Measurements from ENCODE around the gene GPR160.

The GPR160 gene

DNA sequence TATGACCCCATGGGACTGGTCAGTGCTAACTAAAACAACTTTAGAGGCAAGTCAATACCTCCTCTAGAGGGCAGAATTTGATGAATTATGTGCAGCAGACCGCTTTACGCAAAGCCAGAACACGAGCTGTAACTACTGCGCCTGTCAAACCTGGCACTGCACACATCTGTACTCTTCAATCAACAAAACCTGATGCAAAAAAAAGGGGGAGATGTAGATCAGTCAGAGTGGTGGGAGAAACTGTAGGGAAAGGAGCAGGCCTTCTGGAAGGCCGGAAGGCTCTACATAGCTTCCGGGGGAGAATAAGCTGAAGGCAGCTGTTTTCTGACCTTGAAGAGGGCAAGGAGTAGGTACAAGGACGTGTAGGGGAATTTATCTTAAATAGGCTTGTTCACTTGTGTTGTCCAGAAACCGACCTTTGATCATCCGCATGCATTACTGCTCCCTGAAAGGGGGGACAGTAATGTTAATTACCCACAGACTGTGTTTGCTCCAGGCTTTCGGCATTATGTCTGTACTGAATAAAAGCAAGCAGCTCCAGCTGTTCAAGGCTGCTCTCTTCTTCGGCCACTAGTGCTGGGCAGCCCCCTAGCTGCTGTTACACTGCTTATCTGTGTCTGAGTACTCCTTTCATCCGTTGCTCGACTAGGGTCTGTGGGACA lies 41.0 kb downstream of the GPR160 start:
- TF ChIP-seq, protein P1, sequence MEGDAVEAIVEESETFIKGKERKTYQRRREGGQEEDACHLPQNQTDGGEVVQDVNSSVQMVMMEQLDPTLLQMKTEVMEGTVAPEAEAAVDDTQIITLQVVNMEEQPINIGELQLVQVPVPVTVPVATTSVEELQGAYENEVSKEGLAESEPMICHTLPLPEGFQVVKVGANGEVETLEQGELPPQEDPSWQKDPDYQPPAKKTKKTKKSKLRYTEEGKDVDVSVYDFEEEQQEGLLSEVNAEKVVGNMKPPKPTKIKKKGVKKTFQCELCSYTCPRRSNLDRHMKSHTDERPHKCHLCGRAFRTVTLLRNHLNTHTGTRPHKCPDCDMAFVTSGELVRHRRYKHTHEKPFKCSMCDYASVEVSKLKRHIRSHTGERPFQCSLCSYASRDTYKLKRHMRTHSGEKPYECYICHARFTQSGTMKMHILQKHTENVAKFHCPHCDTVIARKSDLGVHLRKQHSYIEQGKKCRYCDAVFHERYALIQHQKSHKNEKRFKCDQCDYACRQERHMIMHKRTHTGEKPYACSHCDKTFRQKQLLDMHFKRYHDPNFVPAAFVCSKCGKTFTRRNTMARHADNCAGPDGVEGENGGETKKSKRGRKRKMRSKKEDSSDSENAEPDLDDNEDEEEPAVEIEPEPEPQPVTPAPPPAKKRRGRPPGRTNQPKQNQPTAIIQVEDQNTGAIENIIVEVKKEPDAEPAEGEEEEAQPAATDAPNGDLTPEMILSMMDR (IDR thresholded peaks at IDR 0.05; ENCODE audit: control insufficient read depth, extremely low read depth, insufficient read depth): no peak
- DNase-seq (ENCODE audit: low read depth): no peak

DNA sequence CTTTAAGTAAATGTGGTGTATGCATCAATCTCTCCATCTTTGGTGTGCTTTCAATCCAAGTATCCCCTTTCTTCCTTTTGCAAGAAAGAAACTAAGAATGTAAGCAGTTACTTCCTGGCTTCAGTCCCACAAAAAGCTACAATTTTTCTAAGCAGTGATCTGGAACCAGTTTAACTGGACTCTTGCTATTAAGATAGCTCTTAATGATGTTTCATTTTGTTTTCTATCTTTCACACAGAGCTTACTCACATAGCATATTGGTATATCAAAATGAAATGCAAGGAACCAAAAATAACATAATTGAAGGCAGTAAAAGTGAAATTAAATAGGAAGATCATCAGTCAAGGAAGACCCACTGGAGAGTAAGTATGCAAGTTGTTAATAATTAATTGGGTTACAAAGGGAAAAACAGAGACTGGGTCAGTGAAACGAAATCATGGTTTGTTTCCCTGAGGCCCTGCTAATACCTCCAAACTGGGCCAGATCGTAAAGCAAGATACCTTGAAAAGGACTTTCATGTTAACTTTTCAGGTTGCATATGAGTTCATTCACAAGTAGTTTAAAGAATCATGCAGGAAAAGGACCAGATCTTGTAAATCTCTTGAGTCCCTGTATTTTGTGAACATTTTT lies 41.9 kb downstream of the GPR160 start:
- TF ChIP-seq, protein P1 (IDR thresholded peaks at IDR 0.05; ENCODE audit: control insufficient read depth, extremely low read depth, insufficient read depth): no peak
- no peak overlapping the region for H3K4me3 ChIP-seq (ENCODE audit: low read depth, low read length)
- DNase-seq (ENCODE audit: low read depth): peak; percentile 43

More for the DNA sequence above, 41.0 kb downstream of the GPR160 start:
- no peak overlapping the region for H3K4me3 ChIP-seq (ENCODE audit: low read depth, low read length)

DNA sequence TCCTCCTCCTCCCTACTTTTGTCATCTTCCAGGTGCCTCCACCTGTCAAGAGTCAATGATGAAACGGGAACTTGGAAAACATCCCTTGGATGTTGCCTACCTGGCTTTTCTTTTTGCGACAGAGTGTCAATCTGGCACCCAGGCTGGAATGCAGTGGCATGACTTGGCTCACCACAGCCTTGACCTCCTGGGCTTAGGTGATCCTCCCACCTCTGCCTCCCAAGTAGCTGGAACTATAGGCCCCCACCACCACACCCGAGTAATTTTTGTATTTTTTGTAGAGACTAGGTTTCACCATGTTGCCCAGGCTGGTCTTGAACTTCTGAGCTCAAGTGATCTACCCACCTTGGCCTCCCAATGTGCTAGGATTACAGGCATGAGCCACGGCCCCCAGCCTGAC lies 42.8 kb downstream of the GPR160 start:
- TF ChIP-seq, protein P1 (IDR thresholded peaks at IDR 0.05; ENCODE audit: control insufficient read depth, extremely low read depth, insufficient read depth): no peak
- H3K4me3 ChIP-seq (ENCODE audit: low read depth, low read length): no peak overlapping the region
- no peak for DNase-seq (ENCODE audit: low read depth)

DNA sequence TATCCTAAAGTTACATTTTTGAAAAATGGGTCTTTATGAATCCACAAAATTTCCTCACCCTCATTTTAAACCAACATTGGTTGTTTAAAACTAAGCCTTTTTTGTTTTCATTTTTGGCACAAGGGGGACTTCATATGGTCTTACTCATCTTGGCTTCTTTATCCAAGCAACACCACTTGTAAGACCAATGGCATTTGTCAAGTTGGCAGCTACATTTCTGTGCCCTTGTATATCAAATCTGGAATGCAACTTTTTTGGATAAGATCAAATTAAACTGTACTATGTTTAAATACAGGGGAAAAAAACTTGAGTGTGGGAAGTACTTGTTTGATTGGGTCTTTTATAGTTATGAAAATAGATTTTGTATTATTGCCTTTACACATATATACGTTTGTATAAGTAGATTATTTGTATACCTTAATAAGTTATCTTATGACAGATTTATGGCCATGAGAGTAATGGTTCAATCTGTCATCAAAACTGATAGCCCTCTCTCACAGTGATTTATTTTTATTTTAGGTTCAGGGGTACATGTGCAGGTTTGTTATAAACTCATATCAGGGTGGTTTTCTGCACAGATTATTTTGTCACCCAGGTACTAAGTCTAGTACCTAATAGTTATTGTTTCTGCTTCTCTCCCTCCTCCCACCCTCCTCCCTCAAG lies 43.4 kb downstream of the GPR160 start:
- TF ChIP-seq, protein P1 (IDR thresholded peaks at IDR 0.05; ENCODE audit: control insufficient read depth, extremely low read depth, insufficient read depth): no peak
- no peak for DNase-seq (ENCODE audit: low read depth)
- H3K4me3 ChIP-seq (ENCODE audit: low read depth, low read length): no peak overlapping the region

DNA sequence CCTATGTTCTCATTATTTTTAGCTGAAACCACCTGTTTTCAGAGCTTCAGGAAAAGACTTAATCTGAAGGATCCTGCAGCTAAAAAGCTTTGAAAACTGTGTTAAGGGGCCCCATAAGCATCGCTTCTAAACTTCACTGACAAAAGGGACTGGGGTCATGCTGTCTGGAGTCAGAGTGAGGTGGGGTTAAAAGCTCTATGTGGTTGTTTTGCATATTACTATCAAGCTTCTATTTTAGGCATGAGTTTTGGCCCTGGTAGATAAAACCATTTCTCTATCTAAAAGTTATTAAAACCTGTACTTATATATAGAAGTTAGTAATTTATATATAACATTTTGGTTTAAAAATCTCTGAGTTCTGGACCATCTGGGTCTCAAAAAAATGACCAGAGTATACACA lies 45.5 kb downstream of the GPR160 start:
- TF ChIP-seq, protein P1 (IDR thresholded peaks at IDR 0.05; ENCODE audit: control insufficient read depth, extremely low read depth, insufficient read depth): no peak

DNA sequence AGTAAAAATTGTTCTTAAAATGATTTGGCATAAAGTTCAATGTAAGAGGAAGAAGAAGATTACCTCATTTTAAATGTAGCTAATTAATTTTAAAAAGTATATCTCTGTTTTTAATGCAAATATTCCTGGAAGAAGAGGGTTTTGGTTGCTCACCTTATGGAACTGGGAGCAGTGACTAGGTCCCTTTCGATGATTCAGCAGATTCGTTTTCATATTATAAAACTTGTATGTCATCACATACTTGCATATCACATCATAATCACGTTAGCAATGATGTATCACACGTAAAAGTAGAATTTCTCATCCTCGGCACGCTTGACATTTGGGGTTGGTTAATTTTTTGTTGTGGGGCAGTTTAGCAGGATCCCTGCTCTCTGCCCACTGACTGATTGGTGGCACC lies 47.6 kb downstream of the GPR160 start:
- TF ChIP-seq, protein P1 (IDR thresholded peaks at IDR 0.05; ENCODE audit: control insufficient read depth, extremely low read depth, insufficient read depth): no peak
- DNase-seq (ENCODE audit: low read depth): no peak

More for the DNA sequence above, 45.5 kb downstream of the GPR160 start:
- no peak for DNase-seq (ENCODE audit: low read depth)
- H3K4me3 ChIP-seq (ENCODE audit: low read depth, low read length): no peak overlapping the region

More for the DNA sequence above, 47.6 kb downstream of the GPR160 start:
- no peak overlapping the region for H3K4me3 ChIP-seq (ENCODE audit: low read depth, low read length)
